Erythroblast (primary cell): Measurements from ENCODE around the gene SMIM20.

Source experiments
- DNase-seq, 2 experiments: peaks; one replicate each; lab custom pipeline; 2025; lab: John Stamatoyannopoulos, UW
- GATA1 ChIP-seq: IDR thresholded peaks from 2 replicates; pipeline ENCODE4 v1.6.1; 2011; ENCODE audit warnings: low read depth, mild to moderate bottlenecking, control low read depth, low read length, moderate library complexity
- POLR2A ChIP-seq: IDR thresholded peaks from 2 replicates; pipeline ENCODE4 v1.6.1; 2011; ENCODE audit warnings: mild to moderate bottlenecking, low read length

SMIM20 gene

GRCh38 chr4:25972366-25972765, 58.3 kb downstream of the SMIM20 start:
- no peak for TF ChIP-seq GATA1
- TF ChIP-seq POLR2A: no peak

GRCh38 chr4:25972984-25973745, 59.1 kb downstream of the SMIM20 start:
- TF ChIP-seq GATA1: no peak
- no peak for TF ChIP-seq POLR2A
- no peak for DNase-seq

More at GRCh38 chr4:25972366-25972765, 58.3 kb downstream of the SMIM20 start:
- no peak for DNase-seq

- DNase-seq: no peak
- TF ChIP-seq POLR2A (no peak), GATA1 (no peak)
Measured at GRCh38 chr4:25976780-25977179, 62.8 kb downstream of the SMIM20 start.

GRCh38 chr4:25977397-25978170, 63.6 kb downstream of the SMIM20 start:
- no peak for DNase-seq
- TF ChIP-seq POLR2A (no peak), GATA1 (no peak)

GRCh38 chr4:25978327-25978726, 64.3 kb downstream of the SMIM20 start:
- no peak for DNase-seq
- TF ChIP-seq GATA1: no peak
- TF ChIP-seq POLR2A: no peak
